GM18873 (cell line): ENCODE data around the gene SLC43A1.

Source experiments
- ATAC-seq: cut with Tn5 transposase; IDR thresholded peaks from one replicate; pipeline ENCODE4 v1.9.1; 2021; ENCODE audit warnings: mild to moderate bottlenecking, moderate library complexity, moderate number of reproducible peaks; ENCODE audit not compliant: unreplicated experiment, low FRiP score

The SLC43A1 gene

GRCh38 chr11:57530215-57530595 lies 14.7 kb upstream of the SLC43A1 start:
- ATAC-seq, result peak; percentile 1

DNA sequence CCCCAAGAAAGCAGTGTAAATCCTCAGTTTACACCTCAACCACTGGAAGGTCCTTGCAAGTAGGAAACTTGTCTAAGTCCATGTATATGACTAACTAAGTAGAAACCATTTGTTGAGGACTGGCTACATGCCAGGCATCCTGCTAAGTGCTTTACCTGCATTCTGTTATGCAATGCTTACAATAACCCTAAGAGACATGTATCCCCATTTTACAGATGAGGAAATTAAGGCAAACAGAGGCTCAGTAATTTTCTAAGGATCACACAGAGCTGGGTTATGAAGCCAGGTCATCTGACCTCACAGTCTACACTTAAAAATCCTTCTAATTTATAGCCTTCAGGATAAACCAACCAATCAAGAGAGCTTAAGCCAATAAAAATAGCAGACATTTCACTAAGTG lies 13.5 kb upstream of the SLC43A1 start:
- no peak for ATAC-seq

DNA sequence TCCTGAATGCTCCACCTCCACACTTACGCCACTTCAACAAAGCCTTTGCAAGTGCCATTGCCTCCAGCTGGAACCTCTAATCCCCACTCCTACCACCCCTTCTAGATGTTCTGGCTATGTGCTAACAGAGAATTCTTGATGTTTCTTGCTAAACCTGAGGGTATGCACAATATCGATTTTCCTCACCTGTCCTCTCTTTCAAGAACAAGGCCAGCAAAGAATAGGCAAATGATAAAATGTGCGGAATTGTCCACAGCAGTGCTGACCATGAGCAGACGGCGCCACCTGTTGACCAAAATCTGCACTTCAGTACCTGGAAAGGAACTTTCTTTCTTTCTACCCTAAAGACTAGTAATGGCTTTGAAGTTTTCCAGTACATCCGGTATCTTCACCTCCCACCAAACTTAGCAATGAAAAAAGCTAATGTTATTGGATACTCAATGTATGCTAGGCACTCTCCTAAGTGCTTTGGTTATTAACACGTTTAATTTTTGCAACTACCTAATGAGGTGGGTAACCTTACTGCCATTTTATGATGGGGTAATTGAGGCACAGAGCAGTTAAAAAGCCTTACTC lies 11.6 kb upstream of the SLC43A1 start:
- ATAC-seq, result no peak

DNA sequence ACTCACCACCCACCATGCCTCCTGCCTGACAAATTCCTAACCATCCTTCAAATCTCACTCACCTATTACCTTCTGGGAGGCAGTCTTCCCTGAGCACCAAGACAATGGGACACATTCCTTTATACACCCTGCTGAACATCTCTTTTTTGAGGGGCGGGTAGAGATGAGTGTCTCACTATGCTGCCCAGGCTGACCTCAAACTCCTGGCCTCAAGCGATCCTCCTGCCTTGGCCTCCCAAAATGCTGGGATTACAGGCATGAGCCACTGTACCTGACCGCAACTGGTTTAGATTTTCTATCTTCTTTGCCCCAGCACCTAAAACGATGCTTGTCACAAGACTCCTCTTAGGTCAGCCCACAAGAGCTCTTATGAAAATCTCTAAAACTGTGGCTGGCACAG lies 7.9 kb upstream of the SLC43A1 start:
- no peak for ATAC-seq

DNA sequence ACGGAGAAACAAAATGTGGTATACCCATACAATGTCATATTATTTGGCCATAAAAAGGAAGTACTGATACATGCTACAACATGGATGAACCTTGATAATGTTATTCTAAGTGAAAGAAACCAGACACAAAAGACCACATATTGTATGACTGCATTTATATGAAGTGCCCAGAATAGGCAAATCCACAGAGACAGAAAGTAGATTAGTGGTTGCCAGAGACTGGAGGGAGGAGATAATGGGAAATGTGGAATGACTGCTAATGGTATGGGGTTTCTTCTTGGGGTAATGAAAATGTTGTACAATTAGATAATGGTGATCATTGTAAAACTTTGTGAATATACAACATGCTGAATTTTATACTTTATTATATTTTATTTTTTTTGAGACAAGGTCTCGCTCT lies 5.6 kb upstream of the SLC43A1 start:
- no peak for ATAC-seq

GRCh38 chr11:57516061-57516443 lies 550 bp upstream of the SLC43A1 start:
- no peak for ATAC-seq

GRCh38 chr11:57514538-57515331 lies 767 bp downstream of the SLC43A1 start:
- ATAC-seq, result no peak

- ATAC-seq, result no peak
Measured at GRCh38 chr11:57513911-57514537, 1.5 kb downstream of the SLC43A1 start.

- no peak for ATAC-seq
Measured at GRCh38 chr11:57513452-57513795, 2.1 kb downstream of the SLC43A1 start.

- ATAC-seq, result no peak
Measured at GRCh38 chr11:57512646-57513451, 2.7 kb downstream of the SLC43A1 start.

DNA sequence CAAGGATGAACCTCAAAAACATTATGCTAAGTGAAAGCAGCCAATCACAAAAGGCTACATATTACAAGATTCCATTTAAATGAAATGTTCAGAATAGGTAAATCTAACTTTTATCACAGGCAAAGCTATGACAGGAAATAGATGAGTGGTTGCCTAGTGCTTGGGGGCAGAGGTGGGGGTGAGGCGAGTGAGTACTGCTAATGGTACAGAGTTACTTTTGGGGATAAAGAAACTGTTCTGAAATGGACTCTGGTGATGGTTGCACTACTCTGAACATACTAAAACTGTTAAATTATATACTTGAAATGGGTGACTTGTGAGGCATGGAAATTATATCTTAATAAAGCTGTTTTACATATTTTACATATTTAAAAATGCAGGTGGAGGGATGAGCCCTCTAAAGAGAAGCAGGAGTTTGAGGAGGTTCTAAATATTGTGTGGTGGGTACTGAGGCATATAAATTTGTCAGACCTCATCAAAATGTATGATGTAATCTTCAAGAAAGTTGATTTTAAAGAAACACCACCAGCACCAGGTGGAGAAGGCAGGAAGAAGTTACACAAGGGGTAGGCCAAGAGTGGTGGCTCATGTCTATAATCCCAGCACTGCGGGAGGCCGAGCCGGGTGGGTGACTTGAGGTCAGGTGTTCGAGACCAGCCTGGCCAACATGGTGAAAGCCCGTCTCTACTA lies 3.6 kb downstream of the SLC43A1 start:
- no peak for ATAC-seq

DNA sequence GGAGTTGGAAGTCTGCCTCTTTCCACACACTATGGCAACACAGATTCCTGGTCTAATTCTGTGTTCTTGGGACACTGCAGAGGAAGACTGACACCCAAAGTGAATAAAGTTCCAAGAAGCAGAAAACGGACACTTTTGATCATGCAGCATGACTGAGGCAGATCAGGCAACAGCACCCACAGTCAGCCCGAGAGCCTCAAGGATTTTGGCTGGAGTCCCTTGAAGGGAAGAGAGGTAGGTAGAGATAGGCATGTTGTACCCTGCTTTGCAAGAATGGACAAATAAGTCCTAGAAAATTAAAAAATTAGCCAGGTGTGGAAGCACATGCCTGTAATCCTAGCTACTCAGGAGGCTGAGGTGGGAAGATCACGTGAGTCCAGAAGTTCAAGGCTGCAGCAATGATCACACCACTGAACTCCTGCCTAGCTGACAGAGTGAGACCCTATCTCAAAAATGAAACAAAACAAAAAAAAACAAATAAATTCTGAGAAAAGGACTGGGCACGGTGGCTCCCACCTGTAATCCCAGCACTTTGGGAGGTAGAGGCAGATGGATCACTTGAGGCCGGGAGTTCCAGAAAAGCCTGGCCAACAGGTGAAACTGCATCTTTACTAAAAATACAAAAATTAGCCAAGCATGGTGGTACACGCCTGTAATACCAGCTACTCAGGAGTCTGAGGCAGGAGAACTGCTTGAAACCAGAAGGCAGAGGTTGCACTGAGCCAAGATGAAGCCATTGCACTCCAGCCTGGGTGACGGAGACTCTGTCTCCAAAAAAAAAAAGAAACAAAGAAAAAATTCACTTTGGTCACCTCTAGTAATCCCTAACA lies 6.9 kb downstream of the SLC43A1 start:
- no peak for ATAC-seq

GRCh38 chr11:57506522-57506921 lies 9.0 kb downstream of the SLC43A1 start:
- ATAC-seq, result no peak

DNA sequence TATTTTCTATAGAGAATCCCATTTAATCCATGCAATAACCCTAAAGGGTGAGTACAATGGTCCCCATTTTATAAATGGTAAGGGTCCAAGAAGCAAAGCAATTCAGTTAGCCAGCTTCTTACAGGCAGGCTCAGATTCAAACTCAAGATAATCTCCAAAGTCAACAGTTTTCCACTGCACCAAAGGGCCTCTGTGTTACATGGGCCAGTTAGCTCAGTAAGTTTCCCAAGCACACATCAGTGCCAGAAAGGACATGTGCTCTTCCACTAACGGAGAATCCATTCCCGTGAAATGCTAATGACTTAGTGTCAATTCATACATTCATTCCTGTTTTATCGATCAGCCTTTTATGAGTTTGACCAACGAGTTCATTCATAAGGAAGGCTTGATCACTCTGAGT lies 11.0 kb downstream of the SLC43A1 start:
- no peak for ATAC-seq

DNA sequence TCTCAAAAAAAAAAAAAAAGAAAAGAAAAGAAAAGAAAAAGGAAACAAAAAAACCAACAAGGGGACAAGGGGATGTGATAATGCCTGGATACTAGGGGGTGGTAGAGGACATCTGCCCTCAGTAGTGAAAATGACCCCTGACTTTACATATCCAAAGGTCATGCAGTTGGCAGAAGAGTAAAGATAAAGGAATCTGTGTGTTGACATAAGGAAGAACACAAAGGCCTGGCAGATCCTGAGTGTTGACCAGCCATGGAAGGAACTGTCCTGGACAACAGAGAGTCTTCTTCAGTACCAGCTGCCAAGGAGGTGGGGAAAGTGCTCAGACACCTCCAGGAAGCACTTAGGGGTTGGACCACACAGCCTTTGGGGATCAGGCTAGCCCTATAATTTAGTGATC lies 12.6 kb downstream of the SLC43A1 start:
- ATAC-seq, result no peak

DNA sequence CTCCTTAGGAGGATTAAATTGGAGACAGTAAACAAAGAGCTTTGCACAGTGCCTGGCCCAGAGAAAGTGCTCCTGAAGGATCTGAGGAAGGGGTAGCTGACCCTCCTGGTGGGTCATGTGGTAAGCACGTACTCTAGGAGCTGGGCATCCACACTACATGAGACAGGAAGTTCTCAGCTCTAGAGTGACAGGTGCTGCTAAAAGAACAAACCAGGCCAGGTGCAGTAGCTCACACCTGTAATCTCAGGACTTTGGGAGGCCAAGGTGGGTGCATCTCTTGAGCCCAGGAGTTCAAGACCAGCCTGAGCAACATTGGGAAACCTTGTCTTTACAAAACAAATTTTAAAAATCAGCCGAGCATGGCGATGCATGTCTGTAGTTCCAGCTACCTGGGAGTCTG lies 13.1 kb downstream of the SLC43A1 start:
- no peak for ATAC-seq

GRCh38 chr11:57501953-57502352 lies 13.5 kb downstream of the SLC43A1 start:
- no peak for ATAC-seq

DNA sequence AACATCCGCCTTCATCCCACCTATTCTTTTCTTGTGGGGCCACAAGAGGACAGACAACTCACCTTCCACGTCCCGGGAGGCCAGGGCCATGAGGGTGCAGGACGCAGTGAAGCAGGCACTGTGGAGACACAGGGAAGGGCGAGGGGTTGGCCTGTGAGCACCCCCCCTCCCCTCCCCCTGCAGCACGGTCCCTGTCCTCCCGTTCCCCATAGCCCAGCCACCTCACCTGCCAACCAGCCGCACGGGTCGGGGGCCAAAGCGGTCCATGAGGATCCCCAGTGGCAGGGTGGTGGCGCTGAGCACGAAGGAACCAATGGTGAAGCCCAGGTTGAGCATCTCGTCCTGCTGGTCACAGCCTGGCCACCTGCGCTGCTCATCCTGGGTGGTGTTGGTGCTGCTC lies 14.6 kb downstream of the SLC43A1 start:
- no peak for ATAC-seq

- ATAC-seq, result no peak
Measured at GRCh38 chr11:57500515-57500914, 15.0 kb downstream of the SLC43A1 start.

DNA sequence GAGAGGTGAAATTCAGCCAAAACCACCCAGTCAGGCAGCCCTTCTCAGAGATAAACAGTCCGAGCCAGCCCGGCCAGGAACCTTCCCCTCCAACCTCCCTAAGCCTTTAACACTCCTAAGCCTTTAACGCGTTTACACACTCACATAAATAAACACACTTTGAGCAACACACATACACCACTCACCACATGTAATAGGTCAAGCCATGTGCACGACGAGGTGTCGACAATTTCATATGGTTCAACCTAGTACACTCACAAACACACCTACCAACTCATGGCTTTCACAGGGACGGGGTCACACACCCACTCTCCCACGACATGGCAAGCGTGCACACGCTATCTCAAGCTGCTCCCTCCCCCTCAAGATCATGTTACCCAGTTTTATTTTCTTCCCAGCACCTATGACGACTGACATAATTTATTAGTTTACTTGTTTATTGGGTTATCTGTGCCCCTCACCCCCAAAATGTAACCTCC lies 15.5 kb downstream of the SLC43A1 start:
- ATAC-seq, result no peak
